NCI-H2227 (cell line): Measurements from ENCODE around the gene INF2.
A peak's percentile ranks its signal among the peaks of the same experiment; 100 is the strongest.

Source experiments
- DNase-seq: peaks from one replicate; lab custom pipeline; 2025; ENCODE audit not compliant: unreplicated experiment; lab: John Stamatoyannopoulos, UW

The INF2 gene

DNA sequence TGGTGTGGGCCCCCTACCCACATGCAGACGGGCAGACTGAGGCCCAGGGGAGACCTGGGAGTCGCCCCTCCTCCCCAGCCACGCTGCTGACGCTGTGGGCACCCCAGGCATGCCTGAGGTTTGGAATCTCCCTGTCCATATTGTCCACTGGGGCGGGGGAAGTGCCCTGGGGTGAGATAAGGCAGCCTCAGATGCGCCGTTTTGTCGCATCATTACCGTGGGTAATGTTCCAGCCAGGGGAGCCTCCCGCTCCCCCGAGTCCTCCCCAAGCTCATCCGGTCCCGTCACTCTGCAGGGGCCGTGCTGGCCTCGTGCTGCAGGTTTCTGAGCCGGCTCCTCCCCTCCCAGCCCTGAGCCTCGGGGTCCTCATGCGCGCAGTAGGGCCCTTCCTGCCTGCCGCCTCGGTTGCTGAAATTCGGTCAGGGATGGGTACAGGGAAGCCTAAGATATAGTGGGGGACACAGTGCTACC is 11.4 kb downstream of the INF2 start:
- DNase-seq = no peak

DNA sequence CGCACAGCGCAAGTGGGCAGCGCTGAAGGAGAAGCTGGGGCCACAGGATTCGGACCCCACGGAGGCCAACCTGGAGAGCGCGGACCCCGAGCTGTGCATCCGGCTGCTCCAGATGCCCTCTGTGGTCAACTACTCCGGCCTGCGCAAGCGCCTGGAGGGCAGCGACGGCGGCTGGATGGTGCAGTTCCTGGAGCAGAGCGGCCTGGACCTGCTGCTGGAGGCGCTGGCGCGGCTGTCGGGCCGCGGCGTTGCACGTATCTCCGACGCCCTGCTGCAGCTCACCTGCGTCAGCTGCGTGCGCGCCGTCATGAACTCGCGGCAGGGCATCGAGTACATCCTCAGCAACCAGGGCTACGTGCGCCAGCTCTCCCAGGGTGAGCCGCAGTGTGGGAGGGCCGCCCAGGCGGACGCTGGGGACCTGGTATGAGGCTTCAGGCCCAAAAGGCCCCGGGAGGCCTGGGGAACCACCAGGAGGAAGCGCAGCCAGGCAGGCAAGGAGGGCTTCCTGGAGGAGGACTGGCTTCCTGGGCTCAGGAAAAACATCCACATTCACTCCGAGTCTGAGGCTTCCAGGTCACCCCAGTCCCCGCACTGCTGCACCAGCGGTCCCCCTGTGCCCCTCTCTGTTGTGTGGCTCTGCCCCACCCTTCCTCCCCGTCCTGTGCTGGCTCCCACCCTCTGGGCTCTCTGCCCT is 12.1 kb downstream of the INF2 start:
- no peak for DNase-seq

DNA sequence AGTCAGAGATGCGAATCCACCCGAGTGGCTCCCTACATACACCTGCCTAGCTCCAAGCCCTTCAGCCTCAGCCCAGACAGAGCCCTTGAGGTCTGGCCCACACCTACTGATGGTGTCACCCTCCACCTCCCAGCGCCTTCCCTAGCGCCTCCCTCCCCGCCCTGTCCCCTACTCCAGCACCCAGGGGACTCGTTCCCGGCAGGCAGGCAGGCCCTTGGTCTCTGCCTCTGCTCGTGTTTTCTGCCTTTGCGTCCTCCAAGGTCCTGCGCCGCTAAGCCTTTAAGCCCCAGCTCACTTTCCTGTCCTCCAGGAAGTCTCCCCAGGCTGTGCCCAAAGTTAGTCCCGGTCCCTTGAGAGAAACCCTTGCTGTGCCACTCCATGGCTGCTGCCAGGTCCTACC is 12.7 kb downstream of the INF2 start:
- no peak for DNase-seq

DNA sequence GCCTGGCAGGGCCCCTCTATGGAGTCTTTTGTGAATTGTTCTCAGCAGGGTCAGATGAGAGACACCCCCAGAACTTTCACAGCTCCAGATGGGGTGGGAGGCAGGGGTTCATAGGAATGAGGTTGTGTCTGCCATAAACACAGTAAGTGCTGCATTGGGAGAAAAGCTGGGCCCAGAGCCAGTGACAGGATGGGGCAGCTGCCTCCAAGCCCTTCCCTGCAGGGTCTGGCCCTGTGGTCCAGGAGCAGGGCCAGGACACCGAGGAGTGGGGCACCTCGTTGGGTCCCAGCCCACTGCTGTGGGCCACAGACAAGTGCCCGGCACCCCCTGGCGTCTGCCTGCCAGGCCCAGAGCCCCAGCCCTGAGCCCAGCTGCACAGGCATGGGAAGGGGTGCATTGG is 13.3 kb downstream of the INF2 start:
- no peak for DNase-seq

DNA sequence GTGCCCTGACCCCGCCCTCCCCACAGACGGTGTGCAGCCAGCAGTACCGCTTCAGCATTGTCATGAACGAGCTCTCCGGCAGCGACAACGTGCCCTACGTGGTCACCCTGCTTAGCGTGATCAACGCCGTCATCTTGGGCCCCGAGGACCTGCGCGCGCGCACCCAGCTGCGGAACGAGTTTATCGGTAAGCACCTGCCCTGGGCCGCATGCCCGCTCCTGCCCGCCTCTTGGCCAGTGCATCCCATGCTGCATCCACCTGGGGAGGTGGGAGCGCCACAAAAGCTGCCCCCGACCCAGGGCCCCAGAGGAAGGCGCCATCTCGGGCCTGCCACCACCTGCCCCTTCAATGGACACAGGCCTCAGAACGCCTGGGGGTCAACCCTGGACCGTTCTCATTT is 13.9 kb downstream of the INF2 start:
- DNase-seq = no peak

DNA sequence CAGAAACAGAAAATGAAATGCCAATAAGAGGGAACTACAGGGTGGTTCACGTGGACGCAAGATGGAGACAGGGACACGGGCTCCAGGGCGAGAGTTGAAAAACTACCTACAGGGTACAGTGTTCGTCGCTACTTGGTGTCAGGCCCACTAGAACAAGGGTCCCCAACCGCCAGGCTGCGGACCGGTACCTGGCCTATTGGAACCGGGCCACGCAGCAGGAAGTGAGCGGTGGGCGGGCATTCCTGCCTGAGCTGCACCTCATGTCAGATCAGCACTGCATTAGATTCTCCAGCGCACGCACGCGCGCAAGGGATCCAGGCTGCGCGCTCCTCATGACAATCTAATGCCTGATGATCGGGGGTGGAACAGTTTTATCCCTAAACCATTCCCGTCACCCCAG is 14.8 kb downstream of the INF2 start:
- DNase-seq = no peak

DNA sequence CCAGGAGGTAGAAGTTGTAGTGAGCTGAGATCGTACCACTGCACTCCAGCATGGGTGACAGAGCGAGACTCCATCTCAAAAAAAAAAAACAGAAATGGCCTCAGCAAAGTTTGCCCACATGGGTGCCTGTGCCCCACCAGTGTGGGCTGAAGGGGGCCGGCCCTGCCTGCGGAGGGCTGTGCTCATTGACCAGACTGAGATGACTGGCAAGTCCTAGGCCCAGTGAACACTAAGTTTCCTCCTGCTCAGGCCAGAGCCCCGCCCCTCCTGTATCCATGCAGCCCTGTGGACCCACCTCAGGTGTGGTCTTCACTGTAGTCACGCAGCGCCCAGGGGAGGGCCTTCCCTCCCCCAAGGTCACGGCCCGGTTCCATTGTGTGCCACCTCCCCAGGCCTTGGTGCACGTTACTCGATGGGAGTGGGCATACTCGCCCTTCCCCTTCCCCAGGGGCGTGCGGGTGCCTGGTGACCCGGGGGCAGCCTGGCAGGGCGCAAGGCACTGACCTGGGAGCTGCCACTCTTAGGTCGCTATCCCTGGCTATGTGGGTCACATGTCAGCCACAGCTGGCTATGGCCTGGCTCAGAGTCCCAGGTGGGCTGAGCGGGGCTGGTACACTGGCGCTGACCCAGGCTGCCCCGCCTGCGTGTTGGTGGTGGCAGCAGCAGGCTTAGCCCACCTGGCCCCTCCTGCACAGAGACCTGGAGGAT is 16.1 kb downstream of the INF2 start:
- no peak for DNase-seq

DNA sequence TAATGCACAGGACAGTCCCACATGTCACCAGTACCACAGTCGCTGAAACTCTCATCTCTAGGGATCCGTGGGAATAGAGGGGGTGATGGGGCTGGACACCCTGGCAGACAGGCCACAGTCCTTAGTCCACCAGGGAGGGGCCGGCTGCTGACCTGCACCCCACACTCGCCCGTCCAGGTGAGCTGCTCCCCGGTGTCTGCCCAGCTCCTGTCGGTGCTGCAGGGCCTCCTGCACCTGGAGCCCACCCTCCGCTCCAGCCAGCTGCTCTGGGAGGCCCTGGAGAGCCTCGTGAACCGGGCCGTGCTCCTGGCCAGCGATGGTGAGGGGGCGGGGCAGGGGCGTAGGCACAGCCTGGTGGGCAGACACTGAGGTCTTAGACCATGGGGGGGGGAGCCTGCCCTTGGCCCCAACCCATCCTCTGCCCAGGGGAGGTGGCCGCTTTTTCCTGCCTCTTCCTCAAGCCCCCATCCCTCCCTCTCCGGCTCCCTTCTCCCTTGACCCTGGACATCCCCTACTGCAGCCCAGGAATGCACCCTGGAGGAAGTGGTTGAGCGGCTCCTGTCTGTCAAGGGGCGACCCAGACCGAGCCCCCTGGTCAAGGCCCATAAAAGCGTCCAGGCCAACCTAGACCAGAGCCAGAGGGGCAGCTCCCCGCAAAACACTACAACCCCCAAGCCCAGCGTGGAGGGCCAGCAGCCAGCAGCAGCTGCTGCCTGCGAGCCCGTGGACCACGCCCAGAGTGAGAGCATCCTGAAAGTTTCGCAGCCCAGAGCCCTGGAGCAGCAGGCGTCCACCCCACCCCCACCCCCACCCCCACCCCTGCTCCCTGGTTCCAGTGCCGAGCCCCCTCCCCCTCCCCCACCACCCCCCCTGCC is 17.6 kb downstream of the INF2 start:
- DNase-seq = no peak

DNA sequence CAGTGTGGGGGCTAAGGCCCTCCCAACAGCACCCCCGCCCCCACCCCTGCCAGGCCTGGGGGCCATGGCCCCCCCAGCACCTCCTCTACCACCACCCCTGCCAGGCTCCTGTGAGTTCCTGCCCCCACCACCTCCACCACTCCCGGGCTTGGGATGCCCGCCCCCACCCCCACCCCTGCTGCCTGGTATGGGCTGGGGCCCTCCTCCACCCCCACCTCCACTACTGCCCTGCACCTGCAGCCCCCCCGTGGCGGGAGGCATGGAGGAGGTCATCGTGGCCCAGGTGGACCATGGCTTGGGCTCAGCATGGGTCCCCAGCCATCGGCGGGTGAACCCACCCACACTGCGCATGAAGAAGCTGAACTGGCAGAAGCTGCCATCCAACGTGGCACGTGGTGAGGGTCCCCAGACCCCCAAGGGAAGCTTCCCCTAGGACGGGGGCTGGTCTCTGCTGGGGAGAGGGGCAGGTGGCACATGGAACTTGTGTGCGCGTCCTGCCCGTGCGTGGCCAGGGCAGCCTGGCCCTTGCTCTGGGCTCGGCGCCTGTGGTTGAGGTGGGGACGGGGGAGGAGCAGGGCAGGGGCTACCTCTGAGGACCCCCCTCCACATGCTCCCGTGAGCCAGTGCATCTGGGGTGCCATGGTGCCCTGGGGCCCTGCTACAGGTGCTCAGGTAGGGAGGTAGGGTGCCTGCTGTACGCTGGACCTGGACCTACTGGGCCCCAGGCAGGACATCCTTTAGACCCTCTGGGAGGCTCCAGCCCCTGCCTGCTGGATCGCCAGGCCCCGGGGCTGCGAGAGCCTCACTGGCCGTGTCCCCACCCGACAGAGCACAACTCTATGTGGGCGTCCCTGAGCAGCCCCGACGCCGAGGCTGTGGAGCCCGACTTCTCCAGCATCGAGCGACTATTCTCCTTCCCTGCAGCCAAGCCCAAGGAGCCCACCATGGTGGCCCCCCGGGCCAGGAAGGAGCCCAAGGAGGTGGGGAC is 18.5 kb downstream of the INF2 start:
- no peak for DNase-seq

DNA sequence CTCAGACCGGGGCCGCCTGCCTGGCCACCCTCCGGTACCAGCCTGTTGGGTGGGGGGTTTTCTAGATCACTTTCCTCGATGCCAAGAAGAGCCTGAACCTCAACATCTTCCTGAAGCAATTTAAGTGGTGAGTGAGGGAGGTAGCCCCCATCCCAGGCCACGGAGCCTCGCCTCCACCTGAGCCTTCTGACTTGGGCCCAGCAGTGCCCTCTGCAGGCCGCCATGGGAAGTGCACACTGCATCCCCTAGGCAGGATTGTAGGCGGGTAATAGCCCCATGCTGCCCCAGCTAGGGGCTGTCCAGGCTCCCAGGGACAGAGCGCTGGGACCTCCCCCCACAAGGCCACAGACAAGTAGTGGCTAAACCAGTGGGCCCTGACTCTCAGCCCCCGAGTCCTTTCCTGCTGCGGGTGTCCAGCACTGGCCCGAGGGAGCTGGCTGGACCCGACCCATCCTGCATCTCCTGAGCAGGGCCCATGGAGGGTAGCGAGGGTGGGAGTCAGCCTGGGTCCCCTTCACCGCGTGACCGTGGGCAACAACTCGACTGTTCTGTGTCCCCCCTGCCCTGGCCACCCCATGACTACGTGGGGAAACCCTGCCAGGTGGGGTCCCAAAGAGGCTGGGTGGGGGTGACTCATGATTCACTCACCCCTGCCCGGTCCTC is 19.3 kb downstream of the INF2 start:
- DNase-seq = peak; percentile 73

DNA sequence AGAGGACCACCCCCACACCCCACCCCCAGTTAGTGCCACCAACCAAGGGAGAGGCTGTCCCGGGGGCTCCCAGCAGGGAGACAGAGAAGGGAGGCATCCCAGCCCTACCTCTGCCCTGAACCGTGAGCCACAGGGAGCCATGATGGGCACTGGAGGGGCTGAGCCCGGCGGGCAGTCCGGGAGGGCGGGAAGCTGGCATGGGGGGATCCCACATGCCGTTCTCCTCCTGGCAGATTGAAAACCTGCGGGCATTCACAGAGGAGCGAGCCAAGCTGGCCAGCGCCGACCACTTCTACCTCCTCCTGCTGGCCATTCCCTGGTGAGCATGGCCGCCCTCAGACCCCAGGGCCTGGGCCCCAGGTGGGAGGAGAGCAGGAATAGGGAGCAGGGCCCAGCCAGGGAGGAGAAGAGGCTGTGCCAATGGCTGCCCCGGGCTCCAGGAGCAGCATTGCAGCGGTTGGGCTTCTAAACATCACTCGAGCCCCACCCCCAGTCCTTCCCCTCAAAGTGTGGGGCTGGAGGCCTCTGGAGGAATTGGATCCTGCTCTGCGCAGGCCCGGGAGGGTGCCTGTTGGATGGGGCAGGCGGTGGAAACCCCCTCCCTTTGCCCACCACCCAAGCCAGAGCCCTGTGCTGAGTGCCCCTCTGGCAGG is 20.1 kb downstream of the INF2 start:
- peak; percentile 34 for DNase-seq

DNA sequence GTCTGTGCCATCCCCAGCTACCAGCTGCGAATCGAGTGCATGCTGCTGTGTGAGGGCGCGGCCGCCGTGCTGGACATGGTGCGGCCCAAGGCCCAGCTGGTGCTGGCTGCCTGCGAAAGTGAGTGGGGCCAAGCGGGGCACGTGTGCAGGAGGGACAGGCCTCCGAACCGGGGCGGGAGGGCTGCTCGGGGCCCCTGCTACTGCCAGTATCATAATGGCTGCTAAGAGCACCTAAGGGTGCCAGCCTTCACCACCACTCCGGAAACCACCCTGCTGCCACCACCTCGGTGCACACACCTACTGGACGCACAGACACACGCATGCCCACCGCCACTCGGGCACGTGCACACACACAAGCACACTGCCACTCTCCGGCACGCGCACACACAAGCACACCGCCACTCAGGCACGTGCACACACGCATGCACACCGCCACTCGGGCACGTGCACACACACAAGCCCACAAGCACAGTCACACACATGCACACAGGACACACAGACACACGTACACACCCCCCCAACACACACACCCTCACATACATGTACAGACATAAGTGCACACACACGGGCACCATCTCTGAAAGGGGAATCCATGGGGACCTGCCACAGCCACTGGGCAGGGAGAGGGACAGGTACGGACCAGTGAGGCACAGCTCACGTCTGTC is 20.8 kb downstream of the INF2 start:
- no peak for DNase-seq

DNA sequence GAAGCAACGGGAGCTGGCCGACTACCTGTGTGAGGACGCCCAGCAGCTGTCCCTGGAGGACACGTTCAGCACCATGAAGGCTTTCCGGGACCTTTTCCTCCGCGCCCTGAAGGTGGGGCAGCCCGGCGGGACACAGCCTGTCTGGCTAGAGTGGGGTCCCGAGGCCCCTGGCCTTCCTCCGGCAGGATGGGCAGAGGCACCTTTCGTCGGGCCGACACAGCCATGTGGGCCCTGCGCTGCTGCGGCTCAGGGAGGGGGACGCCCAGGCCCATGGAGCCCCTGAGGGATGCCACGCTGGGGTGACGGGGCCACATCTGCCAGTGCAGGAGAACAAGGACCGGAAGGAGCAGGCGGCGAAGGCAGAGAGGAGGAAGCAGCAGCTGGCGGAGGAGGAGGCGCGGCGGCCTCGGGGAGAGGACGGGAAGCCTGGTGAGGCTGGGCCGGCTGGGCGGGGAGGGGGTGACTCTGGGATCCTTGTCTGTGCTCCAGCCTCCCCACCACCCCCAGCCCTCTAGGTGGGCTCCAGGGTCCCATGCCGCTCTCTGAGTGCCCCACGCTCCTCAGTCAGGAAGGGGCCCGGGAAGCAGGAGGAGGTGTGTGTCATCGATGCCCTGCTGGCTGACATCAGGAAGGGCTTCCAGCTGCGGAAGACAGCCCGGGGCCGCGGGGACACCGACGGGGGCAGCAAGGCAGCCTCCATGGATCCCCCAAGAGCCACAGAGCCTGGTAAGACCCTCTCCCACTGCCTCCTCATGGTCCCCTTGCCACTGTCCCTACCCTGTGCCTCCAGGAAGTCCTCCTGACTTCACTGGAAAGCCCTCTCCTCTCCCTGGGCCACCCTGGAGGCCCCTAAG is 23.7 kb downstream of the INF2 start:
- DNase-seq = no peak

DNA sequence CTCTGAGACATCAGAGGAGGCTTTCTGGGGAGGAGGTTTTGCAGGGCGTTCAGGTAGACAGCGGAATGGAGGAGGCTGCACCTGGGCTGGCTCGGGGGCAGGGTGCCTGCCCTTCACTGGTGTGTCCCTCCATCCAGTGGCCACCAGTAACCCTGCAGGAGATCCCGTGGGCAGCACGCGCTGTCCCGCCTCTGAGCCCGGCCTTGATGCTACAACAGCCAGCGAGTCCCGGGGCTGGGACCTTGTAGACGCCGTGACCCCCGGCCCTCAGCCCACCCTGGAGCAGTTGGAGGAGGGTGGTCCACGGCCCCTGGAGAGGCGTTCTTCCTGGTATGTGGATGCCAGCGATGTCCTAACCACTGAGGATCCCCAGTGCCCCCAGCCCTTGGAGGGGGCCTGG is 24.6 kb downstream of the INF2 start:
- DNase-seq = no peak

DNA sequence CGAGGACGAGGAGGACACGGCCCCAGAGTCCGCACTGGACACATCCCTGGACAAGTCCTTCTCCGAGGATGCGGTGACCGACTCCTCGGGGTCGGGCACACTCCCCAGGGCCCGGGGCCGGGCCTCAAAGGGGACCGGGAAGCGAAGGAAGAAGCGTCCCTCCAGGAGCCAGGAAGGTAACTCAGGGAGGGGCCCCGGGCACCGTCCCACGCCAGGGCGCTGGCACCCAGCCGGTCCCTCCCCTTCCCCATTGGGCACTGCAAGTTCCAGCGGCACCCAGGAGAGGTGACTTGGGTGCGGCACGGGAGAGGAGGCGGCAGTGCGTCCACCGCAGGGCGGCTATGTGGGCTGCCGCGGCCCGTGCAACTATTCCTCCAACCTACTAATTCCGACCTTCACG is 25.3 kb downstream of the INF2 start:
- no peak for DNase-seq

DNA sequence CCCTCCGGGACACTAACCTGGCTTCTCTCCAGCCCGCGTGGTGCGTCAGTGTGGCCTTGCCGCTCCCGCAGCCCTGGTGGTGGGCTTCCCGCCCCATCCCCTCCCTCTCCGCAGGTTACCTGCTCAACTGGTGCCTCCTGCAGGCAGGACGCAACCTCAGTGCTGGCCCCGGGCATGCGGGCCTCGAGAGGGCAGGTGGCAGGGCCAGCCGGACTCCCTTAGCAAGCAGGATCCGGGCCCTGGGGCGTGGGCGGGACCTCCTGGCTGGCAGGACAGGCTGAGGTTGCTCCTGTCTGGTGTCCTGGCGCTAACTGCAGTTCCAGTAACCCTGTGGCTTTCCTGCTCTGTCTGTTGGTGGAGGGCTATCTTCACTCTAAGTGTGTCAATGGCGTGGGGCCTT is 26.0 kb downstream of the INF2 start:
- DNase-seq = no peak

DNA sequence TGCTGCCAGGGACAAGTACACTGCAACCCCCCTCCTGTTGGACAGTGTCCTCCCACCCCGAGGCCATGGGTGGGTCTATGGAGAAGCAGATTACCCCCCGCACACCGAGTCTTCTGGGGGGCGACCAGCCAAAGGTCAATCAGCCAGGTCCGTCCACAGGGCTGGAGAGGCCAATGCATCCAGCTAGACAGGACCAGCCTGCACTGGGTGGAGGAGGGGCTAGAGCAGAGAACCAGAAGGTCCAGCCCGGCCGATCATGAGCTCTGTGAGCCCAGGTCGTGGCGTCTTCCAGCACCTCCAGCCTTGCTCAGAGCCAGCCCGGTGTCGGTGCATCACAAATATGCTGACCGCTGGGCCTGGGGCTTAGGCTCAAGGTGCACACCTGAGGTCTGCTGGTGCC is 26.5 kb downstream of the INF2 start:
- no peak for DNase-seq

DNA sequence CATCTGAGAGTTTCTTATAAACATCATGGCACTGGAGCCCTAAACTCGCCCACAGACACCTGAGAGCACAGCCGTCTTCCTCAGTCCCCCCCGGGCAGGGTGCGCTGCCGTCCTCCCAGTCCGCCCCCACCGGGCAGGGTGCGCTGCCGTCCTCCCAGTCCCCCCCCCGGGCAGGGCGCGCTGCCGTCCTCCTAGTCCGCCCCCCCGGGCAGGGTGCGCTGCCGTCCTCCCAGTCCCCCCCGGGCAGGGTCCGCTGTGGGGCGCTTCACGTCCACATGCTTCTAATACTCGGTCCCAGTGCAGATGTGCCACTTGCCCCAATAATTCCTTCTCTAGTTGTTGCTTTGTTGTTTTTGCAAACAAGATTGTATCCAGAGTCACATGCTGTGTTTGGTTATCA is 27.7 kb downstream of the INF2 start:
- DNase-seq = no peak
